NCI-H748 treated with DMSO at 0.1 percent for 48 hours (cell line): ENCODE data around the gene PKD1L1.
A peak's percentile ranks its signal among the peaks of the same experiment; 100 is the strongest.
"Not testable (repeated sequence)": the region's sequence is repeated elsewhere in the genome, so short reads cannot be mapped to it uniquely, and the experiment has no call there.

Source experiments
- DNase-seq: peaks from one replicate; lab custom pipeline; 2025; lab: John Stamatoyannopoulos, UW

Gene PKD1L1

GRCh38 chr7:47948141-47948790 is at the start of gene PKD1L1:
Gene PKD1L1 (minus strand): TSS chr7:47948466. CDS start chr7:47948440, 26 bp downstream.
- no peak for DNase-seq

GRCh38 chr7:47992446-47992845 is 44.2 kb upstream of the PKD1L1 start:
- no peak for DNase-seq

- no peak for DNase-seq
These were observed 43.6 kb upstream of the PKD1L1 start for GRCh38 chr7:47991741-47992311.

- DNase-seq = no peak
These were observed 43.0 kb upstream of the PKD1L1 start for GRCh38 chr7:47991270-47991669.

- no peak for DNase-seq
These were observed 42.3 kb upstream of the PKD1L1 start for GRCh38 chr7:47990592-47990991.

GRCh38 chr7:47989607-47990400 is 41.5 kb upstream of the PKD1L1 start:
- DNase-seq = not testable (repeated sequence)

GRCh38 chr7:47988496-47989386 is 40.5 kb upstream of the PKD1L1 start:
- no peak for DNase-seq

GRCh38 chr7:47982610-47983009 is 34.3 kb upstream of the PKD1L1 start:
- DNase-seq = no peak

GRCh38 chr7:47980648-47981047 is 32.4 kb upstream of the PKD1L1 start:
- not testable (repeated sequence) for DNase-seq

GRCh38 chr7:47979832-47980181 is 31.5 kb upstream of the PKD1L1 start:
- no peak for DNase-seq

GRCh38 chr7:47979145-47979831 is 31.0 kb upstream of the PKD1L1 start, which contains the start of gene HUS1:
Gene HUS1 (minus strand): TSS chr7:47979615. CDS start chr7:47979519, 96 bp downstream.
- DNase-seq = peak; percentile 70

GRCh38 chr7:47978790-47979144 is 30.5 kb upstream of the PKD1L1 start:
- DNase-seq = no peak

GRCh38 chr7:47973739-47974138 is 25.5 kb upstream of the PKD1L1 start:
- no peak for DNase-seq

- DNase-seq = no peak
These were observed 22.5 kb upstream of the PKD1L1 start for GRCh38 chr7:47970761-47971160.

GRCh38 chr7:47968847-47969774 is 20.8 kb upstream of the PKD1L1 start:
- peak; percentile 29 for DNase-seq

GRCh38 chr7:47967708-47968107 is 19.4 kb upstream of the PKD1L1 start:
- DNase-seq = no peak

GRCh38 chr7:47967123-47967522 is 18.9 kb upstream of the PKD1L1 start:
- DNase-seq = no peak

GRCh38 chr7:47965456-47965855 is 17.2 kb upstream of the PKD1L1 start:
- no peak for DNase-seq

GRCh38 chr7:47962262-47962661 is 14.0 kb upstream of the PKD1L1 start:
- no peak for DNase-seq

GRCh38 chr7:47957156-47957555 is 8.9 kb upstream of the PKD1L1 start:
- no peak for DNase-seq
